Activated CD8-positive, alpha-beta memory T cell treated with anti-CD3 and anti-CD28 coated beads, Interleukin-2, amount 50 U/mL, for 48 hours (primary cell): ENCODE results near the gene NPIPA8.
"Not testable (repeated sequence)": the region's sequence is repeated elsewhere in the genome, so short reads cannot be mapped to it uniquely, and the experiment has no call there.

Source experiments
- DNase-seq: peaks from one replicate; pipeline ENCODE4 v3.0.0-alpha.2; 2020

NPIPA8 gene

DNA sequence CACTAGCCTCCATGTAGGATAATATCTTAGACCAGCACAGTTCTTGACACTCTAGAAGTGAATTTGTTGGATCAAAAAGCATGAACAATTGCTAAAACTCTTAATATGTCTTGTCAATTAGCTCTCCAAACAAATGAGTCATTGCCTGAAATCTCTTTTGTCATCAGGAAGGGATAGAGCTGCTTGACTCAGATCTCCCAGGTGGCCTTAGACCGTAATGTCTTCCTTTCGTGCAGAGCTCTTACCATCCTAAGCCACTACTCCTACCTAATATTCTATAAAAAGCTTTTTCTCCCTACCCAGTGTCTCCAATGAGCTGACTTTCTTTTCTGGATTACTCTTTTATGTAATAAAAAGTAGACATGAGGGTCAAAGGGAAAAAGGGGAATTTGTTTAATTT lies 66.4 kb downstream of the NPIPA8 start:
- DNase-seq = not testable (repeated sequence)
